C4-2B (cell line): ENCODE data around the gene ACADS.

Experiments
- H3K27ac ChIP-seq: fragments of 450-650 bp; 2 replicates; pipeline ENCODE4 v1.5.1; 2017
- ZFX ChIP-seq: fragments of 450-650 bp; IDR thresholded peaks from 2 replicates; pipeline ENCODE4 v1.6.1; 2017
- TF ChIP-seq, protein P1 (sequence below): fragments of 450-650 bp; conservative IDR thresholded peaks from 2 replicates; pipeline ENCODE4 v1.5.1; 2017; ENCODE audit warnings: mild to moderate bottlenecking

Gene ACADS

DNA sequence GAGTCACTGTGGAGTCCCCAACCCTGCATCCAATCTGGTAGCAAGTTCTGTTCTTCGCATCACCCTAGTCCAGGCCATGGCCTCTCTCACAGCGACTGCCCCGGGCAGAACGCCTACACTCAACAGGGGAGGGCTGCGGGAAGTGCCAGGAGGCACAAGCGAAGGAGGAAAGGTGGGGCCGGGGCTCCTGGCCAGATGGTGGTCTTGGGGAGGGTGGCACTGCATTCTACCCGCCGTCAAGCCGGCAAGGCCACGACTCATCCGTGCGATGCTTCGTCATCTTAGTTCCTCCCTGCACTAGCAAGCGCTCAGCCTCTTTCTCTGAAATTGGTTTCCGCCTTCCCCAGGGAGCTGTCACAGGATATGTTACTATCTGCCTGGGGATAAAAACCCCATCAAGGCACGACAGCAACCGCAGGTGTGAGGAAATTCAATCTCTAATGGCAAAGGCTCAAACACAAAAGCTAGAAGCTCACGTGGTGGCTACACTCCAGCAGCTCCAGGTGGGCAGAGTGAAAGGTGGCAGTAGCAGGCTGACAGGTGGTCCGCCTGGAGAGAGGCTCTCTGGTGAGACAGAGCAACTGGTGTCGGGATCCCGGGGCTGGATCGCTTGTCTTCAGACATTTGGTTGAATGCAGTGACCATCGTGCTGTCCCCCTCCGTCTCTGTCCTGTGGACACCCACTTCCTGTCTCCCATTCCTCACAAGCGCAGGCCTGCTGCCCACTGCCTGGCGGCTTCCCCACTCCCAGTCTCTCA, 34.1 kb downstream of the ACADS start:
- TF ChIP-seq ZFX = no peak
- TF ChIP-seq, protein P1, sequence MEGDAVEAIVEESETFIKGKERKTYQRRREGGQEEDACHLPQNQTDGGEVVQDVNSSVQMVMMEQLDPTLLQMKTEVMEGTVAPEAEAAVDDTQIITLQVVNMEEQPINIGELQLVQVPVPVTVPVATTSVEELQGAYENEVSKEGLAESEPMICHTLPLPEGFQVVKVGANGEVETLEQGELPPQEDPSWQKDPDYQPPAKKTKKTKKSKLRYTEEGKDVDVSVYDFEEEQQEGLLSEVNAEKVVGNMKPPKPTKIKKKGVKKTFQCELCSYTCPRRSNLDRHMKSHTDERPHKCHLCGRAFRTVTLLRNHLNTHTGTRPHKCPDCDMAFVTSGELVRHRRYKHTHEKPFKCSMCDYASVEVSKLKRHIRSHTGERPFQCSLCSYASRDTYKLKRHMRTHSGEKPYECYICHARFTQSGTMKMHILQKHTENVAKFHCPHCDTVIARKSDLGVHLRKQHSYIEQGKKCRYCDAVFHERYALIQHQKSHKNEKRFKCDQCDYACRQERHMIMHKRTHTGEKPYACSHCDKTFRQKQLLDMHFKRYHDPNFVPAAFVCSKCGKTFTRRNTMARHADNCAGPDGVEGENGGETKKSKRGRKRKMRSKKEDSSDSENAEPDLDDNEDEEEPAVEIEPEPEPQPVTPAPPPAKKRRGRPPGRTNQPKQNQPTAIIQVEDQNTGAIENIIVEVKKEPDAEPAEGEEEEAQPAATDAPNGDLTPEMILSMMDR = no peak
- no peak overlapping the region for H3K27ac ChIP-seq

DNA sequence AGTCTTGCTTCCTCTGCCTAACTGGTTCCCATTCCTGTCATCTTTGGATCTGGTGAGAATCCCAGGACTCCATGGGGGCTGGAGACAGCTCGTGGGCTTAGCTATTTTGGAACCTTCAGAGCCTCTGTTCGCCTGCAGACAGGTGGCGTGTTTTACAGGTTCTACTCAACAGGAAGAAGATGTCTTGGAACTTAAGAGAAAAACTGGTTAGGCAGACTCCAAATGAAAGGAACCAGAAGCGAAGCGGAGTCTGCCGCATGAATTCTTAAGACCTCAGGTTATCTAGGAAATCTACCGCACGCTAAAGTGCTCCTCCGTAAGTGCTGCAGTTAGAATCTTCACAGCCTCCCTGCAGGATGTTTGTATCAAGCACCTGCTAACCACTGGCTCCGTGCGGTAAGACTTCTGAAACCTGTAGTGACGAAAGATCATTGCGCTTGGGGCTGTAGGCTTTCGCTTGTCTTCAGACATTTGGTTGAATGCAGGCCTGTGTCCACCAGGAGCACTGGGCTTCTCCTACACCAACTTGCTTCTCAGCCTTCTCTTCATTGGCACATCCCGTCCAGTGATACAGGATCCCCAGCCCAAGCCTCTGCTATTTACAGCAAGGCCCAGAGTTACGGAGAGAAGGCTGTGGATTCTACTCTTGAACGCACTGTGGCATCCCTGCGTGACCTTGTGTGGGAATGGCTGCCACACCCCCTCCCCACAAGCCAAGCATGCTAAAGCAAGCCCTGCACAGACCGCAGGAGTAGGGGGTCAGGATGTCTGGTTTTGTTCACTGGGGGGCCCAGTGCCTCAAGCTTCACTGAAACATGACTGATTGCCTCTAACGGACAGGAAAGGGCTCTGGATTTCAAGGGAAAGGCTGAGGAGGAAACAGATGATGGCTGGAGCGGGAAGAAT, 35.0 kb downstream of the ACADS start:
- TF ChIP-seq, protein P1 = no peak
- no peak for TF ChIP-seq ZFX
- no peak overlapping the region for H3K27ac ChIP-seq

DNA sequence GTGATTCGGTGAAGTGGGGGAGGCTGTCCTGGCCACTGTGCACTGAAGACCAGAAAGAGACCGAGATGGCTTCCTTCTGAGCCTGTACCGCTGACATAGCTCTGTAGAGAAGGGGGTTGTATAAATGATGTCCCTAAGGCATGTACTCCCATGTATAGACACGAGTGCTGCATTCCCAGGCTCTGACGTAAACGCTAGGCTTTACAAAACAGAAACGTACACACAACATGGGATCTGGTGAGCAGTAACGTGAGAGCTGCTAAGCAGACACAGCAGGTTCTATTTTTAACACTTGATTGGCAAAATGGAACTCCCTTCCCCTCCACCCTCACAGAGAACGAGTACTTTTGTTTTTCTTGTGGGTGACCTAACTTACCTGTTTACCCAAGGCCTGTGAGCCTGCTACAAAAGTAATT, 35.9 kb downstream of the ACADS start:
- TF ChIP-seq, protein P1 = no peak
- no peak for TF ChIP-seq ZFX
- H3K27ac ChIP-seq = no peak overlapping the region

DNA sequence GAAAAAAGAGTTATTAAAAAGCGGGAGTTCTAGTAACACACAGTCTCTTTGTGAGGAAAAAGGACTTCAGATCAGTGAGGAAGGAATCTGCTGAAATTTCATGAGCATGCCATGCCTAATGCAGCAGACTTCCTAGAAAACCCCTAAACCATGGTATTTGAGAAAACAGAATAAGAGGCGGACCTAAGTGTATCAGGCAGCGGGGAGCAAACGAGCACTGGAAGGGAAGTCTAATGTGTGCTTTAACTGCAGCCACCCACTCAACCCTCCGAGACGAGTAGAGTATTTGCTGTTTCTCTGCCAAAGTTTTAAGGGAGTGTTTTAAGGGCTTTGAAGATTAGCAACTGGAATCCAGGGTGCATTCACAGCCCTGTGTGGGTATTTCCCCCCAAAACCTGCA, 36.5 kb downstream of the ACADS start:
- no peak overlapping the region for H3K27ac ChIP-seq
- no peak for TF ChIP-seq ZFX

DNA sequence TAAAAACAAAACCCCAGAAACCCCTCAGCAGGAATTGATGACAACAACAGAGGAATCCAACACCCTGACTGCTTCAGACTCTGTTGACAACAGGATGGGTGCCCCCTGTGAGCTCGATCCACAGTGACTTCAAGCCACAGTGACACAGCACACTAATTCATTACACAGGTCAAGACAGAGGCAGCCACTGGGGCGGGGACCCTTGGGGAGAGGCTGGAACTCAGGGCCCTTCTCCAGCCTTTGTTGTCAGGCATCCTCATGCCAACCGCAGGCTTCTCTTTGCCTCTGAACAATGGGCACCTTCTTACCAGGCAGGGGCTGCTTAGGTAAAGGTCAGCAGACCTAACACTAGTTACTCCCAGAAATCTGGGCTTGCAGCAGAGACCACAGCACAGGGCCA, 37.6 kb downstream of the ACADS start:
- H3K27ac ChIP-seq = no peak overlapping the region
- no peak for TF ChIP-seq ZFX
- TF ChIP-seq, protein P1 = no peak

DNA sequence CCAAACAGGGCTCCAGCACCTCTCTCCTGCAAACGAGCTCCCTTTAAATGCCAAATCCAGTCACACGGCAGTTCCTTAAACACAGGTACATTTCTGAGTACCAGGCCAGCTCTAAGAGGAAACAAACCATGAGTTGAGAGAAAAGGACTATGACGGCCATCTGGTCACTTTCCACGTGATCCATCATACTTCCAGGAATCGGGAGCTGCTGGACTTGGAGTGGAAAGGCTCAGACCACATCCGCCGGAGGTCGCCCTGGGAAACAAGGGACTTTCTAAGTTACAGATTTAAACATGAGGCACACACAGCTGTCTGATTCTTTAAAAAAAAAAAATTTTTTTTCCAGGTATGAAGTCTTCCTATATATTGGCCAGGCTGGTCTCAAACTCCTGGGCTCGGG, 39.2 kb downstream of the ACADS start:
- TF ChIP-seq ZFX = no peak
- TF ChIP-seq, protein P1 = no peak
- no peak overlapping the region for H3K27ac ChIP-seq

DNA sequence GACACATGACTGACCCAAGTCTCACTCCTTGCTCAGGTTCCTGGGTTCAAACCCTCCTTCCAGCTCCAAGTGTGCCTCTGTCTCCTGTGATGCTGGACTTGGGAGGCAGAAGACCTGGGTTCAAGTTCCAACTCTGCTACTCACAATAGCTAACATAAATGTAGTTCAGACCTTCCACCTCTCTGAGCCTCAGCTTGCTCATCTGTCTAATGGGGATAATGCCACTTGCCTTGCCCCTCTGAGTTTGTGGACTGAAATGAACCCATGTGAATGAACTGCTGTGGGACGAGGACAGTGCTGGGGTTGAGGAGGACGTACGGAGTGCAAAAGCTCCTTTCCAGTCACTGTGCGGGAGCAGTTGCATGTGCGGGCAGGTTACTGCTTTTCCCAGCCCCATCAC, 40.9 kb downstream of the ACADS start:
- TF ChIP-seq ZFX = no peak
- TF ChIP-seq, protein P1 = no peak
- H3K27ac ChIP-seq = no peak overlapping the region
